Suppressor macrophage treated with lipopolysaccharide for 1 hour (primary cell): ENCODE measurements around the gene CUX1.
"Not testable (repeated sequence)": the region's sequence is repeated elsewhere in the genome, so short reads cannot be mapped to it uniquely, and the experiment has no call there.

ENCODE experiments used
- DNase-seq, 3 donors: peaks; one replicate each; pipeline ENCODE4 v3.0.0-alpha.2; 2020 to 2022

The CUX1 gene

GRCh38 chr7:102024005-102024768 lies 206.8 kb downstream of the CUX1 start:
- DNase-seq: peak in 1 of 3 donors; percentile 5

DNA sequence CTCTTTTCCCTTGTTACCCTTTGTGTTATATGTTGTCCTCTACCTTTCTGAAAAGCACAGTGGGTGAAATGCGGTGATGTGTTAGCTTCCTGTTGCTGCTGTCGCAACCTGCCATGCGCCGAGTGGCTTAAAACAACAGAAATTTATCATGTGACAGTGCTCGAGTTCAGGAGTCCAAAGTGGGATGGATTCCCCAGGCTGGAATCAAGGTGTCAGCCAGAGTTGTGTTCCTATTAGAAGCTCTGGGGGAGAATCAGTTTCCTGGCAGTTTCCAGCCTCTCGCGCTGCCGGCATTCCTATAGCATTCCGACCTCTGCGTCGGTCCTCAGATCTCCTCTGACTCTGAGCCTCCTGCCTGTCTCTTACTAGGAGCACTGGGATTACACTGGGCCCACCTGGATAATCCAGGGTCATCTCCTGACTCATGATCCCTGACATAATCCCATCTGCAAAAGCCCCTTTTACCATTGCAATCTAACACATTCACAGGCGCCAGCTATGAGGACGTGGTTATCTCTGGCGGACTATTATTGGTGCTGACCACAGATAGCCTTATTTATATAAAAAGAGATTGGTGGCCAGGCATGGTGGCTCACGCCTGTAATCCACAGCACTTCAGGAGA lies 207.5 kb downstream of the CUX1 start:
- peak in 2 of 3 donors; percentile 20 to 30 for DNase-seq

GRCh38 chr7:102025777-102026176 lies 208.4 kb downstream of the CUX1 start:
- not testable (repeated sequence) for DNase-seq

DNA sequence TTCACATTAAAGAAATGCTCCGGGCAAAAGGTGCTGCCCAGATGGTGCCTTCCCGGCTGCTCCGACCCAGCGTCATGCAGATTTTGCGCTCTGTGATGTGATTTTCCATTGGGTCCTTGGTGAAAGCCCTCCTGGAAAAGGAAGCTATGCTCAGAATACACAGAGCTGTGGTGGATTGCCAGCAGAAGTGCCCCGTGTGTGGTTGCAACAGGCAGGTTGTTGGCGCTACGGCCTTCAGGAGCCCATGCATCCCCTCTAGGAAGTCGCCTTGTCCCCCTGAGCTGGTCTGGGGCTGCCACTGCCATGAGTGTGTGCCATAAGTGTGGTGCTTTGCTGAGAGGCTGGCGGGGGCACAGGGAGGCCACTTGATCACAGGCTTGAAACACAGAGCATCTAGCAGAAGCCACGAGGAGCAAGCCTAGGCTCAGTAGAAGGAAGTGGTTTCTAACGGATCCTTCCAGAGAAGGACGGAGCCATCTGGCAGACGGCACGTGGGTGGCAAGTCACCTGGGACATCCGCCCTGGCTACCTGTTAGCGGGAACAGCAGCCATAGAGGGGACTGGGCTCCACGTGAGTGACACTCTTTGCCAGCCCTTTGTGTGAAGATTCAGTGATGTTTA lies 210.9 kb downstream of the CUX1 start:
- no peak for DNase-seq

DNA sequence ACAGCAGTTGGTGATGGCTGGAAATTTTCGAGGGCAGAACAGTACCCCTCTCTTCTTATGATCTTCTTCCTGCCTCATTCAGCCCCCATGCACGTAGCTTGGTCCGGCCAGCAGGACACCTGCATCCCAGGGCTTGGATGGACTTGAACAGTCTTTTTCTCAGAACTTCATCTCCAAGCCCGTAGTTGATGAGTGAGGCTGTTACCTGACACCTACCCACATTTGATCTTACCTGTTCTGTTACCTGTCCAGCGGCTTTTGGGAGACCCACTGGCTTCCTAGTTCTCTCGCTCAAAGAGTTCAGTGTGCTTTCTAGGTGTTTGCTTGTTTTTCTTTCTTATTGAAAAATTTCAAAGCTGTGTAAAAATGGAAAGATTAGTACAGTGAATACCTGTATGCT lies 212.2 kb downstream of the CUX1 start:
- DNase-seq: no peak

- DNase-seq: no peak
Observed at GRCh38 chr7:102030696-102031095, 213.3 kb downstream of the CUX1 start.

GRCh38 chr7:102036958-102037357 lies 219.5 kb downstream of the CUX1 start:
- no peak for DNase-seq

DNA sequence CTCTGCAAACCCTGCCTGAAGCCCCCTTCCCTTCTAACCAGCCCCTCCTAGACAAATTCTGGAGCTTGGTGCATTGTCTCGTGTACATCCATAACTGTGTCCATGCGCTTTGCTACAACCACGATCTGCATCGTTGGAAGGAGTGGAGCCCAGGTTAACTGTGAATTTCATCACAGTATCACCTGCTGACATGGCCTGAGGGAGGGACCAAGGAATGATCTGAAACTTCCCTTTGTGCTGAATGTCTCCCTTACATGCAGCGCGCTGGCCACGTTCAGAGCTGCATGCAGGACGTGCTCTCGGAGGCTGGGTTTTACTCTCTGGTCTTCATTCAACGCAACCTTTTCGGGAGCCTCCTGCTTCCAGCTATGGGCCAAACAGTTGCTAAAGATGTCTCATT lies 222.3 kb downstream of the CUX1 start:
- no peak for DNase-seq

DNA sequence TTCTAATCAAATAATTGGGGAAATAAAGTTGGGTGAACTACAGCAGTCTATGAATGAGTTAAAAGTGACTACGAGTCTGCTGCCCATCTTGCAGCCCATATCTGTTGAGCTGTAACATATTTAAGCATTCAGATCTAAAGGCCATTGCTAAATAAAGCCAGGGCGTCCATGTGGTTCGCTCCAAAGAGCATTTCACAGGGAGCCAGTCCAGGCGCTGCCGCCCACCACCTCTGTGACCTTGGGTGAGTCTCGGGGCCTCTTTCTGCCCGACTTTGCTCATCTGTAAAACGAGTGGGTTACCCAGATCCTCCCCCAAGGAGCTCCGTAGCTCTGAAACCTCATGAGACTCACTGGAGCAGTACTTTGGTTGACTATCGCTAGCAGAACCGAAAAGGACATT lies 223.1 kb downstream of the CUX1 start:
- no peak for DNase-seq

DNA sequence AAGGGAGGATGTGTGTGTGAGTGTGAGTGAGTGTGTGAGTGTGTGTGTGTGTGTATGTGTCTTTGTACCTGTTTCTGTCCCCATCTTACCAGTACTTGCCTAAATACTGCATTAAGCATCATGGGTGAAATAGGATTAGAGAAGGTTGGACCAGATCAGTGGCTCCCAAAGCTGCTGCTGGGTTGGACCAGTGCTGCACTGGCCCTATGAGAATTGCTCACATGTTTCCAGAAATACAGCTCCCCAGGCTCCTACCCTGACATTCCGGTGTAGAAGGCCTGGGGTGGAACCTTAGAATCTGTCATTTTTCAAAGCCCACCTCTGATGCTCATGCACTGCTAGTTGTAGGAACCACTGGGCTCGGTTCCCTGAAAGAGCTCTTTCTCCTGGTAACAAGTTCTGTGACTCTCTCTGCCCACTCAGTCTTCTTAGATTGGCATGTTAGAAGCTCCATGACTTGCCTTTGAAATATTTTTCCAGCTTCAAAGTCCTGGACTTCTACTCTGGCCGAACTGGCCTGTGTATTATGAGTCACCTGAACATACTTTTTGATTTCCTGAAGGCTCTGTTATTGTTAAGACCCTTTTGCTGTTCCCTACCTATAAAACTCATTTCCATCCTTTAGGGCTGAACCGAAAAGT lies 224.7 kb downstream of the CUX1 start:
- no peak for DNase-seq

- not testable (repeated sequence) for DNase-seq
Observed at GRCh38 chr7:102042796-102043195, 225.4 kb downstream of the CUX1 start.

DNA sequence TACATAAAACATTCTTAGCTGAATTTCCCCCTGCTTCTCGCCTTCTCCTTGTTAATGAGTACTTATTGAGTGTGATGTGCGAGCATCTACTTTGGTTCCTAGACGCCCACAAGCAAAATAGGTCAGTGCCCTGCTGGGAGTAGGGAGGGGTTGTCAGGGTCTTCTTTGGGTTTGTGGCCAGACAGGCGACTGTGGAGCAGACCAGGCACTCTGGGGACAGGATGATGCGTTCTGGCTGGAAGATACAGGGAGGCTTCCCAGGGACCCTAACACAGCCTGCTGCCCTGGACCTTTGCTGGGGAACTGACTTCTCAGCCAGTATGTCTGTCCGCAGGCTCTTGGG lies 227.2 kb downstream of the CUX1 start:
- no peak for DNase-seq

DNA sequence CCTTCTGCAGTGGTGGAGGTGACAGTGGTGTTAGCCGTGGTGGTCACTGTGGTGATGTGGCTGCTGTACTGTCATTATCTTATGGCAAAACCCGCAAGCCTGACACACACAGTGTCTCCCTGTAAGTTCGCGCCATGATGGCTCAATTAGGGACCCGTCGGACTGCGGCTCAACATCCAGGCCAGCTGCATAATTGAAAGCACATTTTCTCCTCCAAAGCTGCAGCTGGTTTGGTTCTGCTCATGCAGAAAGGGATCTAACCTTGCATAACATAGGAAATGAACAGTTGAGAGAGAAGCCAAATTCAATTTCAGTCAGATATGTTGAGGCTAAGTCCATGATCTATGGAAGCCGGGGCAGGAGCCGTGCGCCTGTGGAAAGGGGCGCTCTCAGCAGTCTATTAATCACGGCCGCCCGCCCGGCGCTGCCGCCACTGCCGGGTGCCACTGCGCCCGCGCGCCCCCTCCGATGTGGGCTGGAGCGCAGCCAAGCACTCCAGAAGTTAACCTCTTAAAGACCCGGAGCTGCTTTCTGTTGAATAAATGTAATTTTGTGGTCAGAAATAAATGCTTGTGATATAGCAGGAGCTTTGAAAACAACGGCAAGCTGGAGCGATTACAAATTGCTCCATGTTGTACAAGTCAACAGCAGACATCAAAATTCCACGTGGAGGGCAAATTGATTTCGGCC lies 227.7 kb downstream of the CUX1 start:
- DNase-seq: peak; percentile 47 to 69 (median 50)

GRCh38 chr7:102045681-102046372 lies 228.4 kb downstream of the CUX1 start:
- peak; percentile 84 to 90 (median 89) for DNase-seq

DNA sequence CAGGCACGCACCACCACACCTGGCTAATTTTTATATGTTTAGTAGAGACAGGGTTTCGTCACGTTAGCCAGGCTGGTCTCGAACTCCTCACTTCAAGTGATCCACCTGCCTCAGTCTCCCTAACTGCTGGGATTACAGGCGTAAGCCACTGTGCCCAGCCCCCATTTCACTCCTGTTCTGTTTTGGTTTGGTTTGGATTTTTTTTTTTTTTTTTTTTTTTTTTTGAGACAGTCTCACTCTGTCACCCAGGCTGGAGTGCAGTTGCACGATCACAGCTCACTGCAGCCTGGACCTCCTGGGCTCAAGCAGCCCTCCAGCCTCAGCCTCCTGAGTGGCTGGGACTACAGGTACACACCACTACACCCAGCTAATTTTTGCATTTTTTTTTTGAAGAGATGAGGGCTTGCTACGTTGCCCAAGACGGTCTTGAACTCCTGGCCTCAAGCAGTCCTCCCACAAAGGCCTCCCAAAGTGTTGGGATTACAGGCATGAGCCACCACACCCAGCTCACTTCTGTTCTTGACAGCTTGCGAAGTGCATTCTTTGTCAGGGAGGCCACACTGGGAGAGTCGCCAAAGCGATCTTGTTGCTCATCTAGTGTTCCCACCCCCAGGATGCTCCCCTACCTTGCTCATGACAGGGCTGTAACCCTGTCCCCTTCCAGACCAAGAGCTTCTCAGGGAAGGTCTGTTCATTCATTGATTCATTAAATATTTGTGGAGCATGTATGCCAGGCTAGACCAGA lies 229.1 kb downstream of the CUX1 start:
- no peak for DNase-seq

DNA sequence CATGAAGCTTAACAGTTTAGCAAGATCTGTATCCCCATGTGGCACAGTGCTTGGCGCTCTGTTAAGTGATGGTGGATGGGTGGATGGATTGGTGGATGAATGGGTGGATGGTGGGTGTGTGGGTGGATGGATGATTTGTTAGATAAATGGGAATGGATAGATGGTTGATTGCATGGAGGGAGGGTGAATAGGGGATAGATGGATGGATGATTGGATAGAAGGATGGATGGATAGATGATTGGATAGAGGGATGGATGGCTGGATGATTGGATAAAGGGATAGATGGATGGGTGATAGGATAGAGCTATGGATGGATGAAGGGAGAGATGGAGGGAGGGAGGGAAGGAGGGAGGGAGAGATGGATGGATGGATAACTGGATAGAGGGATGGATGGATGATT lies 229.7 kb downstream of the CUX1 start:
- DNase-seq: no peak

- no peak for DNase-seq
Observed at GRCh38 chr7:102049765-102050164, 232.3 kb downstream of the CUX1 start.

- DNase-seq: no peak
Observed at GRCh38 chr7:102050864-102051460, 233.5 kb downstream of the CUX1 start.

DNA sequence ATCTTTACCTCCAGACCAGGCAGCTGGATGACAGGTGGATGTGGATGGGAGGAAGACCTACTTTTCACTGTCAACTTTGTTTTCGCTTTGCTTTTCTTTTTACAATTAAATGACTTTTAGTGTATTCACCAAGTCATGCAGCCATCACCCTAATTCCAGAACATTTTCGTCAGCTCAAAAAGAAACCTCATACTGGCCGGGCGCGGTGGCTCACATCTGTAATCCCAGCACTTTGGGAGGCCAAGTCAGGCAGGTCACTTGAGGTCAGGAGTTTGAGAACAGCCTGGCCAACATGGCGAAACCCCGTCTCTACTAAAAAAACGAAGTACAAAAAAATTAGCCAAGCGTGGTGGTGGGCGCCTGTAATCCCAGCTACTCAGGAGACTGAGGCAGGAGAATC lies 234.3 kb downstream of the CUX1 start:
- DNase-seq: not testable (repeated sequence)

- no peak for DNase-seq
Observed at GRCh38 chr7:102054158-102054557, 236.7 kb downstream of the CUX1 start.
